HG03139 (cell line): ENCODE measurements around the gene ABR.
"Not testable (repeated sequence)": the region's sequence is repeated elsewhere in the genome, so short reads cannot be mapped to it uniquely, and the experiment has no call there.

ENCODE experiments used
- ATAC-seq: cut with Tn5 transposase; IDR thresholded peaks from one replicate; pipeline ENCODE4 v1.9.1; 2021; ENCODE audit not compliant: unreplicated experiment

Gene ABR

GRCh38 chr17:1122533-1123392 lies 57.0 kb downstream of the ABR start:
- ATAC-seq = no peak

GRCh38 chr17:1121442-1121817 lies 58.4 kb downstream of the ABR start:
- not testable (repeated sequence) for ATAC-seq

GRCh38 chr17:1120596-1121441 lies 59.0 kb downstream of the ABR start:
- ATAC-seq = no peak

GRCh38 chr17:1119924-1120323 lies 59.9 kb downstream of the ABR start:
- ATAC-seq = no peak

- ATAC-seq = no peak
Observed at GRCh38 chr17:1116602-1117001, 63.2 kb downstream of the ABR start.

- ATAC-seq = no peak
Observed at GRCh38 chr17:1112875-1113274, 66.9 kb downstream of the ABR start.

- ATAC-seq = no peak
Observed at GRCh38 chr17:1111599-1112443, 68.0 kb downstream of the ABR start.

- no peak for ATAC-seq
Observed at GRCh38 chr17:1110862-1111598, 68.8 kb downstream of the ABR start.

GRCh38 chr17:1110541-1110861 lies 69.3 kb downstream of the ABR start:
- no peak for ATAC-seq

GRCh38 chr17:1109606-1110540 lies 69.9 kb downstream of the ABR start:
- ATAC-seq = peak; percentile 32

- peak; percentile 47 for ATAC-seq
Observed at GRCh38 chr17:1108765-1109605, 70.8 kb downstream of the ABR start.

- ATAC-seq = peak; percentile 13
Observed at GRCh38 chr17:1108478-1108764, 71.4 kb downstream of the ABR start.

- no peak for ATAC-seq
Observed at GRCh38 chr17:1107777-1108477, 71.9 kb downstream of the ABR start.

GRCh38 chr17:1107083-1107776 lies 72.6 kb downstream of the ABR start:
- ATAC-seq = no peak

- ATAC-seq = no peak
Observed at GRCh38 chr17:1104222-1104621, 75.6 kb downstream of the ABR start.

GRCh38 chr17:1100382-1100781 lies 79.4 kb downstream of the ABR start:
- no peak for ATAC-seq

GRCh38 chr17:1099242-1099641 lies 80.5 kb downstream of the ABR start:
- ATAC-seq = no peak
